HepG2 (cell line): ENCODE measurements around the gene ASXL1. TPM values are rescaled to one million over a fixed set of nuclear protein-coding genes. Genes with fewer than 3 reads are reported as not detected.

Experiments used
- CEBPB ChIP-seq: IDR thresholded peaks from 2 replicates; pipeline ENCODE4 v1.6.1; 2011; ENCODE audit warnings: low read depth, low read length, improper control_type of control experiment, borderline replicate concordance
- ETV6 ChIP-seq: sonication (generic); formaldehyde crosslinking; conservative IDR thresholded peaks from 2 replicates; pipeline ENCODE4 v1.4.0; 2020; ENCODE audit warnings: missing genetic modification reagents
- FOXP1 ChIP-seq, 2 experiments: fragments of 450-650 bp in 1 of 2; IDR thresholded peaks; 2 replicates each; pipeline ENCODE4 v1.6.1; 2017 to 2018; ENCODE audit warnings: antibody characterized with exemption in 1 of 2
- HDAC6 ChIP-seq: fragments of 200-600 bp; sonication (generic); IDR thresholded peaks from 2 replicates; pipeline ENCODE4 v1.7.0; 2017; ENCODE audit warnings: mild to moderate bottlenecking, antibody characterized with exemption, low read length, low read depth
- KAT7 ChIP-seq: IDR thresholded peaks from 2 replicates; pipeline ENCODE4 v1.6.1; 2018; ENCODE audit warnings: borderline replicate concordance, missing compliant biosample characterization
- KDM6A ChIP-seq: IDR thresholded peaks from 2 replicates; pipeline ENCODE4 v1.6.1; 2016; ENCODE audit warnings: low read depth
- MTF2 ChIP-seq: sonication (generic); formaldehyde crosslinking; IDR thresholded peaks from 2 replicates; pipeline ENCODE4 v1.5.0; 2020; ENCODE audit warnings: missing genetic modification reagents, borderline replicate concordance
- NFATC3 ChIP-seq: sonication (generic); formaldehyde crosslinking; IDR thresholded peaks from 2 replicates; pipeline ENCODE4 v1.5.1; 2020; ENCODE audit warnings: mild to moderate bottlenecking, missing genetic modification reagents
- PRPF4 ChIP-seq: fragments of 200-400 bp; formaldehyde crosslinking; IDR thresholded peaks from 2 replicates; pipeline ENCODE4 v1.6.1; 2016; ENCODE audit warnings: low read length, low read depth; ENCODE audit not compliant: poor library complexity, severe bottlenecking
- TARDBP ChIP-seq: sonication (generic); formaldehyde crosslinking; IDR thresholded peaks from 2 replicates; pipeline ENCODE4 v1.8.0; 2022; ENCODE audit warnings: mild to moderate bottlenecking, missing genetic modification reagents
- XBP1 ChIP-seq: sonication (generic); formaldehyde crosslinking; IDR thresholded peaks from 2 replicates; pipeline ENCODE4 v1.5.0; 2020; ENCODE audit warnings: missing genetic modification reagents
- ZNF121 ChIP-seq: sonication (generic); formaldehyde crosslinking; IDR thresholded peaks from 2 replicates; pipeline ENCODE4 v1.5.0; 2020; ENCODE audit warnings: mild to moderate bottlenecking, missing genetic modification reagents
- ZNF792 ChIP-seq: IDR thresholded peaks from 2 replicates; pipeline ENCODE4 v1.6.1; 2016
- polyA plus RNA-seq, 8 experiments: library from polyadenylated mRNA; depleted of rRNA in 3 of 8; stranded (reverse) in 7 of 8; unstranded in 1 of 8; fragments of >200 nt; fragmentation: Illumina TruSeq in 4 of 8; extraction: Trizol in 4 of 8; gene quantifications; 2 replicates each; pipeline versions ENCODE4 v1.2.1 to v1.2.3, GENCODE V29; 2011 to 2016; ENCODE audit warnings: low read depth in 4 of 8, missing spikeins in 1 of 8, mixed read lengths in 1 of 8; ENCODE audit not compliant: insufficient read depth in 1 of 8
- total RNA-seq, 5 experiments: library from RNA; depleted of rRNA; stranded (reverse); fragments of >200 nt; fragmentation: Illumina TruSeq; extraction: Trizol; gene quantifications; 2 replicates each; pipeline ENCODE4 v1.2.3, GENCODE V29; 2016; ENCODE audit warnings: low read depth in 1 of 5
- TF ChIP-seq, protein P1 (sequence below): sonication (generic); formaldehyde crosslinking; IDR thresholded peaks from 2 replicates; pipeline ENCODE4 v1.9.0; 2021; ENCODE audit warnings: mild to moderate bottlenecking, missing genetic modification reagents
- TF ChIP-seq, protein P2 (sequence below): sonication (generic); formaldehyde crosslinking; IDR thresholded peaks from 2 replicates; pipeline ENCODE4 v1.4.0; 2020; ENCODE audit warnings: mild to moderate bottlenecking, missing genetic modification reagents

Gene ASXL1
- total and polyA plus RNA-seq, 2 of the 13 experiments (the other 11 are each of a cell fraction or from before 2014, with no cell fraction given), result 62.1 to 74.8 TPM

DNA sequence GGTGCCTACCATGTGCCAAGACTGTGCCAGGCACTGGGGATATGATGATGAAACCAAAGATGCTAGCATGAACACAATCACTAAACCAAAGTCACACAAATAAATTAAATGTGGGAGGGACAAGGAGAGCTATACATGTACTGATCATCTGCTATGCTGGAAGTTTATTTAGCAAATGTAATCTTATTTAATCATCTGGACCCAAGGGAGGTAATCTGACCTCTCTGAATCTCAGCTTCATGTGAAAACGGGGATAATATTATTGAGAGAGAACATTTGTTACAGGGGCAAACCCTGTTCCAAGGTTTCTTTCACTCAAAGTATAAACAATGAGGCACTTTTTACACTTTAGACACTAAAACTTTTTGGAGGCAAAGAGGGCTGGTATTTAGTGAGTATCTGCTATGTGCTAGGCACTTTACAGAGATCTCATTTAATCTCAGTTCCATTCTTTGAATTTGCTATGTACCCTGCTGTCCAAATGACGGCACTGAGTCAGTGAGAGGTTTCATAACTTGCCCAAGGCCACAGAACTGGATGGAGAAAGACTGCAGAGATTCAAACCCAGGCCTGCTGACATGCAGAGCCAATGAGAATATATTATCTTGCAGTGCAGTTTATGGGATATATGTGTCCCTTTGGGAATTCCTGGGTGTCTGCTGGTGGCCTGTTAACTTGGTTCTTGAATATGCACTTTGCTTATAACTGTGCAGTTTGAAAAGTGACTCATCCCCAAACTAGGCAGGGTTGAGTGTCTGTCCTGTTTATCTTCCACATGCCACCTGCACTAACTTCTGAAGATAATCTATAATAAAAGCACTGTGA lies 3.3 kb upstream of the ASXL1 start (continued):
- TF ChIP-seq, protein P1, sequence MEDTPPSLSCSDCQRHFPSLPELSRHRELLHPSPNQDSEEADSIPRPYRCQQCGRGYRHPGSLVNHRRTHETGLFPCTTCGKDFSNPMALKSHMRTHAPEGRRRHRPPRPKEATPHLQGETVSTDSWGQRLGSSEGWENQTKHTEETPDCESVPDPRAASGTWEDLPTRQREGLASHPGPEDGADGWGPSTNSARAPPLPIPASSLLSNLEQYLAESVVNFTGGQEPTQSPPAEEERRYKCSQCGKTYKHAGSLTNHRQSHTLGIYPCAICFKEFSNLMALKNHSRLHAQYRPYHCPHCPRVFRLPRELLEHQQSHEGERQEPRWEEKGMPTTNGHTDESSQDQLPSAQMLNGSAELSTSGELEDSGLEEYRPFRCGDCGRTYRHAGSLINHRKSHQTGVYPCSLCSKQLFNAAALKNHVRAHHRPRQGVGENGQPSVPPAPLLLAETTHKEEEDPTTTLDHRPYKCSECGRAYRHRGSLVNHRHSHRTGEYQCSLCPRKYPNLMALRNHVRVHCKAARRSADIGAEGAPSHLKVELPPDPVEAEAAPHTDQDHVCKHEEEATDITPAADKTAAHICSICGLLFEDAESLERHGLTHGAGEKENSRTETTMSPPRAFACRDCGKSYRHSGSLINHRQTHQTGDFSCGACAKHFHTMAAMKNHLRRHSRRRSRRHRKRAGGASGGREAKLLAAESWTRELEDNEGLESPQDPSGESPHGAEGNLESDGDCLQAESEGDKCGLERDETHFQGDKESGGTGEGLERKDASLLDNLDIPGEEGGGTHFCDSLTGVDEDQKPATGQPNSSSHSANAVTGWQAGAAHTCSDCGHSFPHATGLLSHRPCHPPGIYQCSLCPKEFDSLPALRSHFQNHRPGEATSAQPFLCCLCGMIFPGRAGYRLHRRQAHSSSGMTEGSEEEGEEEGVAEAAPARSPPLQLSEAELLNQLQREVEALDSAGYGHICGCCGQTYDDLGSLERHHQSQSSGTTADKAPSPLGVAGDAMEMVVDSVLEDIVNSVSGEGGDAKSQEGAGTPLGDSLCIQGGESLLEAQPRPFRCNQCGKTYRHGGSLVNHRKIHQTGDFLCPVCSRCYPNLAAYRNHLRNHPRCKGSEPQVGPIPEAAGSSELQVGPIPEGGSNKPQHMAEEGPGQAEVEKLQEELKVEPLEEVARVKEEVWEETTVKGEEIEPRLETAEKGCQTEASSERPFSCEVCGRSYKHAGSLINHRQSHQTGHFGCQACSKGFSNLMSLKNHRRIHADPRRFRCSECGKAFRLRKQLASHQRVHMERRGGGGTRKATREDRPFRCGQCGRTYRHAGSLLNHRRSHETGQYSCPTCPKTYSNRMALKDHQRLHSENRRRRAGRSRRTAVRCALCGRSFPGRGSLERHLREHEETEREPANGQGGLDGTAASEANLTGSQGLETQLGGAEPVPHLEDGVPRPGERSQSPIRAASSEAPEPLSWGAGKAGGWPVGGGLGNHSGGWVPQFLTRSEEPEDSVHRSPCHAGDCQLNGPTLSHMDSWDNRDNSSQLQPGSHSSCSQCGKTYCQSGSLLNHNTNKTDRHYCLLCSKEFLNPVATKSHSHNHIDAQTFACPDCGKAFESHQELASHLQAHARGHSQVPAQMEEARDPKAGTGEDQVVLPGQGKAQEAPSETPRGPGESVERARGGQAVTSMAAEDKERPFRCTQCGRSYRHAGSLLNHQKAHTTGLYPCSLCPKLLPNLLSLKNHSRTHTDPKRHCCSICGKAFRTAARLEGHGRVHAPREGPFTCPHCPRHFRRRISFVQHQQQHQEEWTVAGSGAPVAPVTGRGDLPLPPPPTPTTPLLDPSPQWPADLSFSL, result no peak
- TF ChIP-seq ETV6 (CRISPR knock-in tag), result peak; percentile 42; the same call in 1 of the 2 replicates
- no peak for TF ChIP-seq NFATC3 (CRISPR knock-in tag)
- TF ChIP-seq HDAC6, result no peak
- TF ChIP-seq KAT7 (CRISPR knock-in tag), result peak; percentile 59; the same call in 1 of the 2 replicates
- TF ChIP-seq, protein P2, sequence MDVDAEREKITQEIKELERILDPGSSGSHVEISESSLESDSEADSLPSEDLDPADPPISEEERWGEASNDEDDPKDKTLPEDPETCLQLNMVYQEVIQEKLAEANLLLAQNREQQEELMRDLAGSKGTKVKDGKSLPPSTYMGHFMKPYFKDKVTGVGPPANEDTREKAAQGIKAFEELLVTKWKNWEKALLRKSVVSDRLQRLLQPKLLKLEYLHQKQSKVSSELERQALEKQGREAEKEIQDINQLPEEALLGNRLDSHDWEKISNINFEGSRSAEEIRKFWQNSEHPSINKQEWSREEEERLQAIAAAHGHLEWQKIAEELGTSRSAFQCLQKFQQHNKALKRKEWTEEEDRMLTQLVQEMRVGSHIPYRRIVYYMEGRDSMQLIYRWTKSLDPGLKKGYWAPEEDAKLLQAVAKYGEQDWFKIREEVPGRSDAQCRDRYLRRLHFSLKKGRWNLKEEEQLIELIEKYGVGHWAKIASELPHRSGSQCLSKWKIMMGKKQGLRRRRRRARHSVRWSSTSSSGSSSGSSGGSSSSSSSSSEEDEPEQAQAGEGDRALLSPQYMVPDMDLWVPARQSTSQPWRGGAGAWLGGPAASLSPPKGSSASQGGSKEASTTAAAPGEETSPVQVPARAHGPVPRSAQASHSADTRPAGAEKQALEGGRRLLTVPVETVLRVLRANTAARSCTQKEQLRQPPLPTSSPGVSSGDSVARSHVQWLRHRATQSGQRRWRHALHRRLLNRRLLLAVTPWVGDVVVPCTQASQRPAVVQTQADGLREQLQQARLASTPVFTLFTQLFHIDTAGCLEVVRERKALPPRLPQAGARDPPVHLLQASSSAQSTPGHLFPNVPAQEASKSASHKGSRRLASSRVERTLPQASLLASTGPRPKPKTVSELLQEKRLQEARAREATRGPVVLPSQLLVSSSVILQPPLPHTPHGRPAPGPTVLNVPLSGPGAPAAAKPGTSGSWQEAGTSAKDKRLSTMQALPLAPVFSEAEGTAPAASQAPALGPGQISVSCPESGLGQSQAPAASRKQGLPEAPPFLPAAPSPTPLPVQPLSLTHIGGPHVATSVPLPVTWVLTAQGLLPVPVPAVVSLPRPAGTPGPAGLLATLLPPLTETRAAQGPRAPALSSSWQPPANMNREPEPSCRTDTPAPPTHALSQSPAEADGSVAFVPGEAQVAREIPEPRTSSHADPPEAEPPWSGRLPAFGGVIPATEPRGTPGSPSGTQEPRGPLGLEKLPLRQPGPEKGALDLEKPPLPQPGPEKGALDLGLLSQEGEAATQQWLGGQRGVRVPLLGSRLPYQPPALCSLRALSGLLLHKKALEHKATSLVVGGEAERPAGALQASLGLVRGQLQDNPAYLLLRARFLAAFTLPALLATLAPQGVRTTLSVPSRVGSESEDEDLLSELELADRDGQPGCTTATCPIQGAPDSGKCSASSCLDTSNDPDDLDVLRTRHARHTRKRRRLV, result no peak
- peak; percentile 48; the same call in 1 of the 2 replicates for TF ChIP-seq ZNF792
- TF ChIP-seq KDM6A (CRISPR knock-in tag), result 0 out of 2 replicates have a peak, but pooled peaks have one; percentile 8
- peak; percentile 70; the same call in 1 of the 2 replicates for TF ChIP-seq TARDBP (CRISPR knock-in tag)
- TF ChIP-seq CEBPB, result peak; percentile 83
- no peak for TF ChIP-seq XBP1
- no peak for TF ChIP-seq PRPF4
- no peak for TF ChIP-seq FOXP1 (IDR thresholded peaks at IDR 0.05)
- peak; percentile 71 for TF ChIP-seq FOXP1 (CRISPR knock-in tag; IDR thresholded peaks at IDR 0.05)
- no peak for TF ChIP-seq MTF2 (CRISPR knock-in tag)
- TF ChIP-seq ZNF121 (CRISPR knock-in tag), result no peak; the same call in 1 of the 2 replicates
